Smooth muscle cell (in vitro differentiated cells): ENCODE results near the gene DHX30. TPM values are rescaled to one million over a fixed set of nuclear protein-coding genes. Genes with fewer than 3 reads are reported as not detected.

ENCODE experiments used
- DNase-seq: peaks from one replicate; lab custom pipeline; 2025; ENCODE audit not compliant: unreplicated experiment; lab: John Stamatoyannopoulos, UW
- H2AFZ ChIP-seq: fragments of 200-600 bp; sonication (generic); 2 replicates; pipeline ENCODE4 v1.6.0; 2016; ENCODE audit warnings: antibody characterized with exemption, low read depth, mild to moderate bottlenecking
- H3F3A ChIP-seq: fragments of 200-600 bp; sonication (generic); 2 replicates; pipeline ENCODE4 v1.6.0; 2017; ENCODE audit warnings: antibody characterized with exemption, low read depth
- H3K27ac ChIP-seq: fragments of 200-600 bp; sonication (generic); 2 replicates; pipeline ENCODE4 v1.5.1; 2016; ENCODE audit warnings: low read depth, mild to moderate bottlenecking
- H3K27me3 ChIP-seq: fragments of 200-600 bp; sonication (generic); 2 replicates; pipeline ENCODE4 v1.6.1; 2016; ENCODE audit warnings: low read depth, mild to moderate bottlenecking
- H3K36me3 ChIP-seq: fragments of 200-600 bp; sonication (generic); 2 replicates; pipeline ENCODE4 v1.5.1; 2016; ENCODE audit warnings: low read depth
- H3K4me1 ChIP-seq: fragments of 200-600 bp; sonication (generic); 2 replicates; pipeline ENCODE4 v1.5.1; 2016; ENCODE audit warnings: low read depth
- H3K4me2 ChIP-seq: fragments of 200-600 bp; sonication (generic); 2 replicates; pipeline ENCODE4 v1.6.0; 2016; ENCODE audit warnings: mild to moderate bottlenecking
- H3K4me3 ChIP-seq: fragments of 200-600 bp; sonication (generic); 2 replicates; pipeline ENCODE4 v1.5.1; 2016; ENCODE audit warnings: mild to moderate bottlenecking
- H3K79me2 ChIP-seq: fragments of 200-600 bp; sonication (generic); 2 replicates; pipeline ENCODE4 v1.6.0; 2016; ENCODE audit warnings: low read depth, mild to moderate bottlenecking
- H3K9ac ChIP-seq: fragments of 200-600 bp; sonication (generic); 2 replicates; pipeline ENCODE4 v1.6.0; 2016; ENCODE audit warnings: low read depth
- H3K9me3 ChIP-seq: fragments of 200-600 bp; sonication (generic); replicated peaks from 2 replicates; pipeline ENCODE4 v1.5.1; 2016; ENCODE audit warnings: low read depth
- H4K20me1 ChIP-seq: fragments of 200-600 bp; sonication (generic); 2 replicates; pipeline ENCODE4 v1.6.0; 2016; ENCODE audit warnings: low read depth
- CTCF ChIP-seq: fragments of 200-600 bp; sonication (generic); IDR thresholded peaks from 2 replicates; pipeline ENCODE4 v1.5.1; 2017; ENCODE audit warnings: borderline replicate concordance, mild to moderate bottlenecking, antibody characterized with exemption; ENCODE audit not compliant: insufficient read depth, poor library complexity, severe bottlenecking
- WGBS: methylation state at CpG from one replicate; pipeline ENCODE4 v1.1.7; 2016; ENCODE audit warnings: low lambda C conversion rate; 5-methylcytosine and 5-hydroxymethylcytosine counted together
- polyA plus RNA-seq: library from polyadenylated mRNA; unstranded; fragments of >200 nt; fragmentation: Nextera tagmentation; extraction: Ambion mirVana; gene quantifications from 2 replicates; pipeline ENCODE4 v1.2.1, GENCODE V29; 2016
- total RNA-seq: library from RNA; depleted of rRNA; stranded (reverse); fragments of >200 nt; gene quantifications from 2 replicates; pipeline ENCODE4 v1.2.3, GENCODE V29; 2014

DHX30 gene
- total and polyA plus RNA-seq, 2 experiments from 2014 or later, result 35.9 to 51.6 TPM

- Histone ChIP-seq H4K20me1 (peaks cover 36% of the 10 kb centered on the region), H3K4me2 (no peak overlapping the region), H3K36me3 (no peaks in the 10 kb centered on the region), H3K27ac (no peak overlapping the region), H3K9me3 (no peaks in the 10 kb centered on the region), H3K9ac (no peak overlapping the region), H3K4me3 (no peak overlapping the region), H3K27me3 (no peaks in the 10 kb centered on the region), H3K79me2 (no peaks in the 10 kb centered on the region), H2AFZ (no peak overlapping the region), H3K4me1 (no peaks in the 10 kb centered on the region), H3F3A (peaks cover 47% of the 10 kb centered on the region)
- TF ChIP-seq CTCF, result no peak
- WGBS, result 98% methylated on average over 26 of the region's 36 CpGs
- no peak for DNase-seq
Measured at GRCh38 chr3:47852604-47853602, 50.0 kb downstream of the DHX30 start.

- H3K4me2 ChIP-seq, result no peak overlapping the region
- DNase-seq, result no peak
- no peak overlapping the region for H2AFZ ChIP-seq
- no peaks in the 10 kb centered on the region for H3K36me3 ChIP-seq
- no peak for TF ChIP-seq CTCF
- H3K27me3 ChIP-seq, result no peaks in the 10 kb centered on the region
- H3K27ac ChIP-seq, result no peak overlapping the region
- no peaks in the 10 kb centered on the region for H3K9me3 ChIP-seq
- H3F3A ChIP-seq, result peaks cover 47% of the 10 kb centered on the region
- peaks cover 29% of the 10 kb centered on the region for H4K20me1 ChIP-seq
- no peaks in the 10 kb centered on the region for H3K4me1 ChIP-seq
- no peaks in the 10 kb centered on the region for H3K79me2 ChIP-seq
- 97% methylated on average over 11 of the region's 11 CpGs for WGBS
- no peak overlapping the region for H3K4me3 ChIP-seq
- no peak overlapping the region for H3K9ac ChIP-seq
Measured at GRCh38 chr3:47854267-47854666, 51.3 kb downstream of the DHX30 start.

- H3K4me1 ChIP-seq, result no peaks in the 10 kb centered on the region
- no peaks in the 10 kb centered on the region for H3K9me3 ChIP-seq
- no peak overlapping the region for H2AFZ ChIP-seq
- peaks cover 28% of the 10 kb centered on the region for H4K20me1 ChIP-seq
- no peak overlapping the region for H3K4me3 ChIP-seq
- no peak for TF ChIP-seq CTCF
- no peak overlapping the region for H3K4me2 ChIP-seq
- 96% methylated on average over 14 of the region's 14 CpGs for WGBS
- DNase-seq, result no peak
- no peak overlapping the region for H3K9ac ChIP-seq
- no peaks in the 10 kb centered on the region for H3K79me2 ChIP-seq
- no peaks in the 10 kb centered on the region for H3K27me3 ChIP-seq
- no peak overlapping the region for H3K27ac ChIP-seq
- peaks cover 42% of the 10 kb centered on the region for H3F3A ChIP-seq
- H3K36me3 ChIP-seq, result peaks cover under 1% of the 10 kb centered on the region
Measured at GRCh38 chr3:47854720-47855455, 52.0 kb downstream of the DHX30 start.
